Prostate gland (tissue), 2 donors: Measurements from ENCODE around the gene PDE11A.

Experiments used
- POLR2A ChIP-seq: fragments of 450-650 bp; IDR thresholded peaks from one replicate; pipeline ENCODE4 v1.6.1; 2016; ENCODE audit warnings: antibody characterized with exemption, mild to moderate bottlenecking
- POLR2AphosphoS5 ChIP-seq: sonication (generic); formaldehyde crosslinking; IDR thresholded peaks from one replicate; pipeline ENCODE4 v1.6.1; 2017; ENCODE audit warnings: antibody characterized with exemption
- TF ChIP-seq, protein P1 (sequence below), 4 experiments: fragments of 200-600 bp in 2 of 4; fragments of 450-650 bp in 2 of 4; sonication (generic) in 2 of 4; IDR thresholded peaks; 1 replicate in 3 of 4; 2 replicates in 1 of 4; pipeline ENCODE4 v1.5.1; 2016 to 2019; ENCODE audit warnings: antibody characterized with exemption in 4 of 4, mild to moderate bottlenecking in 2 of 4, moderate library complexity in 2 of 4

DNA sequence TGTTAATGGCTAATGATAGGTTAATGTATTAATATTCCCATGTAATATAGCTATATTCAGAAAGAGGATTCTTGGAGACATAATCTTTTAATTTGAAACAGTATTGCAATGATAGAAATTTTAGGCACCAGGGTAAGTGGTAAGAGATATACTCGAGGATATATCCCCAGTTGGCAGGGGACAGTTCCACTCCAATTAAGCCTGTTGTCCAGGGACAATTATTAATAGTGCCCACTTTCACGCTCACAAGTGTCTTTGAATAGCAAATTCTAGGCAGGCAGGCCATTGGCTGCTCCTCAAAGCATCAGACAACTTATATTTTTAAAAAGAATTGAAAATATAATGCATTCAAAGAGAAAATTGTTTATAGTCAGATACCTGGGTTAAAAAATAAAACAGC, 190.7 kb downstream of the PDE11A start:
- TF ChIP-seq POLR2A (no peak), POLR2AphosphoS5 (no peak)
- TF ChIP-seq, protein P1, sequence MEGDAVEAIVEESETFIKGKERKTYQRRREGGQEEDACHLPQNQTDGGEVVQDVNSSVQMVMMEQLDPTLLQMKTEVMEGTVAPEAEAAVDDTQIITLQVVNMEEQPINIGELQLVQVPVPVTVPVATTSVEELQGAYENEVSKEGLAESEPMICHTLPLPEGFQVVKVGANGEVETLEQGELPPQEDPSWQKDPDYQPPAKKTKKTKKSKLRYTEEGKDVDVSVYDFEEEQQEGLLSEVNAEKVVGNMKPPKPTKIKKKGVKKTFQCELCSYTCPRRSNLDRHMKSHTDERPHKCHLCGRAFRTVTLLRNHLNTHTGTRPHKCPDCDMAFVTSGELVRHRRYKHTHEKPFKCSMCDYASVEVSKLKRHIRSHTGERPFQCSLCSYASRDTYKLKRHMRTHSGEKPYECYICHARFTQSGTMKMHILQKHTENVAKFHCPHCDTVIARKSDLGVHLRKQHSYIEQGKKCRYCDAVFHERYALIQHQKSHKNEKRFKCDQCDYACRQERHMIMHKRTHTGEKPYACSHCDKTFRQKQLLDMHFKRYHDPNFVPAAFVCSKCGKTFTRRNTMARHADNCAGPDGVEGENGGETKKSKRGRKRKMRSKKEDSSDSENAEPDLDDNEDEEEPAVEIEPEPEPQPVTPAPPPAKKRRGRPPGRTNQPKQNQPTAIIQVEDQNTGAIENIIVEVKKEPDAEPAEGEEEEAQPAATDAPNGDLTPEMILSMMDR (IDR thresholded peaks at IDR 0.05): no peak
